BLaER1 (cell line): Measurements from ENCODE around the gene FADS6.
"Not testable (repeated sequence)": the region's sequence is repeated elsewhere in the genome, so short reads cannot be mapped to it uniquely, and the experiment has no call there.

Experiments used
- H3K27ac ChIP-seq: shearing (Covaris generic); formaldehyde crosslinking; 2 replicates; pipeline ENCODE4 v1.8.1; 2022
- H3K27me3 ChIP-seq: shearing (Covaris generic); formaldehyde crosslinking; 2 replicates; pipeline ENCODE4 v1.8.1; 2022
- H3K36me3 ChIP-seq: shearing (Covaris generic); formaldehyde crosslinking; 2 replicates; pipeline ENCODE4 v1.8.1; 2022
- H3K4me1 ChIP-seq: shearing (Covaris generic); formaldehyde crosslinking; 2 replicates; pipeline ENCODE4 v1.8.1; 2022
- H3K4me2 ChIP-seq: shearing (Covaris generic); formaldehyde crosslinking; 2 replicates; pipeline ENCODE4 v1.8.1; 2022
- H3K4me3 ChIP-seq: shearing (Covaris generic); formaldehyde crosslinking; 2 replicates; pipeline ENCODE4 v1.8.1; 2022
- H3K9ac ChIP-seq: shearing (Covaris generic); formaldehyde crosslinking; 2 replicates; pipeline ENCODE4 v1.8.1; 2022
- H3K9me3 ChIP-seq: shearing (Covaris generic); formaldehyde crosslinking; 2 replicates; pipeline ENCODE4 v1.8.1; 2022
- H4K20me1 ChIP-seq: shearing (Covaris generic); formaldehyde crosslinking; 2 replicates; pipeline ENCODE4 v1.8.1; 2022
- Cebpa-rat ChIP-seq: shearing (Covaris generic); IDR thresholded peaks from 2 replicates; pipeline ENCODE4 v1.8.1; 2022

The FADS6 gene

DNA sequence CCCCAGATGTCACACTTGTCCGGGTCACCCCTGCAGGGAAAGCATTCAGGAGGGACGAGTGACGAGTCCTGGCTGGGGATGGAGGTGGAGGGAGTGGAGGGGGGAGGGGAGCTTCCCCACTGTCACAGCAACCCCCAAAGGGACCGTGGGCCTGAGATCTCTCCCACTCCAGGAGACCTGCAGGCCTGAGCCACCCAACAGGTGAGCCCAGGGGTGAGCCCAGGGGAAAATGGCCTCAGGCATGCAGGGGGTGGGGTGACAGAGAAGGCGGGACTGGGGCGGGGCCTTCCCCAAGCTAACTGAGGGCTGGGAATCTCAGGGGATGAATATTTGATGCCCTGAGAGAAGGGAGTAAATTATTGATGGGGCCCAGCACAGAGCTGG lies 27.2 kb upstream of the FADS6 start:
- H3K4me3 ChIP-seq: no peak overlapping the region
- H3K9ac ChIP-seq: no peak overlapping the region
- no peak for TF ChIP-seq Cebpa-rat
- peaks cover 11% of the 10 kb centered on the region; the same call in 1 of the 2 replicates for H4K20me1 ChIP-seq
- H3K4me1 ChIP-seq: no peaks in the 10 kb centered on the region
- no peaks in the 10 kb centered on the region for H3K36me3 ChIP-seq
- no peaks in the 10 kb centered on the region for H3K9me3 ChIP-seq
- H3K27ac ChIP-seq: no peak overlapping the region
- no peak overlapping the region for H3K4me2 ChIP-seq
- peaks cover 69% of the 10 kb centered on the region for H3K27me3 ChIP-seq

DNA sequence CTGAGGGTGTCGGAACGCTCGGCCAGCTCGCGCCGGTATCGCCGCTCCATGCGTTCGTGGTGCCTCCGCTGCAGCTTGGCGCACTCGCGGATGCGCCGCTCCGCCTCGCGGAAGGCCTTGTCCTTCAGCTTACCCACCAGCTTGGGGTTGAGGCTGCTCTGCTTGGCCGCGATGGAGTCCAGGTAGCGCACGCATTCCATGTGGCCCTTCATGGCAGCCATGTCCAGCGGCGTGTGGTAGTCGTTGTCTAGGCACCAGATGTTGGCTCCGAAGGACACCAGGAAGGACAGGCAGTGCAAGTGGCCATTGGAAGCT lies 26.8 kb upstream of the FADS6 start:
- Histone ChIP-seq H3K4me1 (no peaks in the 10 kb centered on the region), H3K27ac (no peak overlapping the region)
- TF ChIP-seq Cebpa-rat: no peak

DNA sequence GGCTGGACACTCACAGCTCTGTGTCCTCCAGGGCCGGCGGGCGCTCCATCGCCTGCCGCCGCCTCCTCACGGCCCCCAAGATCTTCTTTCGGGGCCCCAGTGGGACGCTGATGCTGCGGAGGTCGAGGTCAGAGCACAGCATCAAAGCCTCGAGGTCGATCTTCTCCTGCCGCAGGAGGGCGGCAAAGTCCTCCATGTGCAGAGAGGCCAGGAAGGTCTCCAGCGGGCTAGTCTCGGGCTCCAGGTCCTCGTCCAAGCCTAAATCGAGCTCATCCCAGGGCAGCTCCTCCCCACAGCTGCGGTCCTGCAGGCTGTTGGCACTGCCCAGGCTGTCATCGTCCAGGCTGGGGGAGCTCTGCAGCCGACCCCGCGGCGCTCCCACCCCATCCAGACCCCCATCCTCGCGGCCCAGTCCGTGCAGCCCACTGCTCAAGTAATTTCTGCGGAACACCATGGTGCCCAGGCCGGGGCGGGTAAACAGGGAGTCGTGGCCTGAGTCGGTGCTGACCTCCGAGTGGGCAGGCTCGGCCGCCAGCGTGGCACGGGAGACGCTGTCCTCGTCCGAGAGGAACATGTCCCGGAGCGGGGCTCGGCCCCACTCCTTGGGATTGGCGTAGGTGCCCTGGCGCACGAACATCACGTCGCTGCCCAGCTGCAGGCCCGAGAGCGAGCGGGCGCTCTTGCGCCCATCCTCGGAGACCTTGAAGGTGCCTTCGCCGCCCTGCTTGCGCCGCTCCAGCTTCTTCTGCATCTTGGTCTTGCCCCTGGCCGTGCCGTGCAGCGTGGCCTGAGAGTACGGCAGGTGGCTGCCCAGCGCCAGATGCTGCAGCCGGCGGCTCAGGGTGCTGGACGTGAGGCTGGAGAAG lies 26.2 kb upstream of the FADS6 start:
- no peaks in the 10 kb centered on the region for H3K9me3 ChIP-seq
- no peaks in the 10 kb centered on the region for H3K36me3 ChIP-seq
- no peaks in the 10 kb centered on the region for H3K4me1 ChIP-seq
- peaks cover 11% of the 10 kb centered on the region; the same call in 1 of the 2 replicates for H4K20me1 ChIP-seq
- peaks cover 60% of the 10 kb centered on the region for H3K27me3 ChIP-seq
- H3K4me3 ChIP-seq: no peak overlapping the region
- no peak for TF ChIP-seq Cebpa-rat
- H3K27ac ChIP-seq: no peak overlapping the region
- H3K4me2 ChIP-seq: peak overlapping the region; percentile 40
- no peak overlapping the region for H3K9ac ChIP-seq

More for the DNA sequence above, 26.8 kb upstream of the FADS6 start:
- Histone ChIP-seq H3K4me2 (no peak overlapping the region), H3K9ac (no peak overlapping the region), H3K36me3 (no peaks in the 10 kb centered on the region), H3K9me3 (no peaks in the 10 kb centered on the region), H3K27me3 (peaks cover 66% of the 10 kb centered on the region), H4K20me1 (peaks cover 11% of the 10 kb centered on the region; the same call in 1 of the 2 replicates), H3K4me3 (no peak overlapping the region)

DNA sequence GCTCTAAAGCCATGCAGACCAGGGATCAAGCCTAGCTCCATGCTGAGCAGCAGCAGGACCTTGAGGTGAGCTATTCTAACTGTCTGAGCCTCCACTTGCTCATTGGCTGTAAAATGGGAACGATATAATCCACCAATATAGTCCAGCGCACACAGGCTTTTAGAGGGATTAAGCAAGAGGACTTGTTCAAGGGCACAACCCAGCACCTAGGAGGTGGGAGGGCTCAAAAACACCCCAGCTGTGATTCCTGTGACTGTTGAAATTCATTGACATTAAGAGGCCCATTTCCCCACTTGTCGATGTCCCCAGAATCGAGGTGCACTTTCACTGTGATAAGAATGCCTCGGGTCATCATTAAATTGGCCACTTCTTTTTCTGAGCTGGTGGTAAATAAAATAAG lies 25.5 kb upstream of the FADS6 start:
- H3K4me3 ChIP-seq: no peak overlapping the region
- no peak for TF ChIP-seq Cebpa-rat
- no peak overlapping the region for H3K27ac ChIP-seq
- H3K4me2 ChIP-seq: no peak overlapping the region
- no peaks in the 10 kb centered on the region for H3K4me1 ChIP-seq
- H4K20me1 ChIP-seq: peaks cover 11% of the 10 kb centered on the region; the same call in 1 of the 2 replicates
- 0 out of 2 replicates have a peak, but pooled peaks cover under 1% of the 10 kb centered on the region for H3K9me3 ChIP-seq
- no peaks in the 10 kb centered on the region for H3K36me3 ChIP-seq
- H3K9ac ChIP-seq: no peak overlapping the region
- peaks cover 52% of the 10 kb centered on the region for H3K27me3 ChIP-seq

DNA sequence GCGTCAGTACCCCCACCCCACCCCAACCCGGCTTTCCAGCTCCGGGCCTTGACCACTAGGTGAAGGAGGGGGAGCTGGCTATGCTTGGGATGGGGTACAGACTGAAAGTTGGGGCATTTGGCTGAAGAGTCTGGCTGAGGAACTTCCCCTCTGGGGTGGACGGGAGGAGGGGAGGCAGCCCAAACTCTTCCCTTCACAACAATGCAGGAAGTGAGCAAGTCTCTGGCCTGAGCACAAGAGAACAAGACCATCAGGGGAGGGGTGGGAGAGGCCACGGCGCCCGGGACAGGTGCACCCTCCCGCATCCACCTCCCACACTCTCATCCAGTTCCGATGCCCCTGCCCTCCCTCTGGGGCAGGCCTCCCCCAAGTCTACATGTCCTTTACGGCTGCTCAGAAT lies 24.0 kb upstream of the FADS6 start:
- no peak for TF ChIP-seq Cebpa-rat
- no peaks in the 10 kb centered on the region for H3K4me1 ChIP-seq
- no peak overlapping the region for H3K27ac ChIP-seq
- H4K20me1 ChIP-seq: peaks cover 11% of the 10 kb centered on the region; the same call in 1 of the 2 replicates
- no peak overlapping the region for H3K4me3 ChIP-seq
- H3K4me2 ChIP-seq: no peak overlapping the region
- H3K36me3 ChIP-seq: no peaks in the 10 kb centered on the region
- peaks cover 37% of the 10 kb centered on the region for H3K27me3 ChIP-seq
- H3K9me3 ChIP-seq: 0 out of 2 replicates have a peak, but pooled peaks cover 3% of the 10 kb centered on the region
- no peak overlapping the region for H3K9ac ChIP-seq

DNA sequence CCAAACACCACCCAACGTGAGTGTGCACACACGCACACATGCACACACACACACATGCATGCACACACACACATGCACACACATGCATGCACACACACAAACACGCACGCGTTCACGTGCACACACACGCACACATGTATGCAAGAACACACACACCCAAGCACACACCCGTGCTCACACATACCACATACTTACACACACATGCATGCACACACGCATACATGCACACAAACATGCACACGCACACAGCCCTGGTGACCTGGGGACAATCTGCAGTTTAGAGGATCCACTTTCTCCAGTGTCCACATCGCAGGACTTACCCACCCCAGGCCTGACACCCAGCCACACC lies 23.4 kb upstream of the FADS6 start:
- TF ChIP-seq Cebpa-rat: no peak
- H4K20me1 ChIP-seq: peaks cover 11% of the 10 kb centered on the region; the same call in 1 of the 2 replicates
- no peak overlapping the region for H3K4me3 ChIP-seq
- H3K27me3 ChIP-seq: peaks cover 31% of the 10 kb centered on the region
- H3K36me3 ChIP-seq: no peaks in the 10 kb centered on the region
- H3K27ac ChIP-seq: no peak overlapping the region
- no peaks in the 10 kb centered on the region for H3K4me1 ChIP-seq
- H3K9me3 ChIP-seq: 0 out of 2 replicates have a peak, but pooled peaks cover 3% of the 10 kb centered on the region
- H3K4me2 ChIP-seq: no peak overlapping the region
- H3K9ac ChIP-seq: no peak overlapping the region

DNA sequence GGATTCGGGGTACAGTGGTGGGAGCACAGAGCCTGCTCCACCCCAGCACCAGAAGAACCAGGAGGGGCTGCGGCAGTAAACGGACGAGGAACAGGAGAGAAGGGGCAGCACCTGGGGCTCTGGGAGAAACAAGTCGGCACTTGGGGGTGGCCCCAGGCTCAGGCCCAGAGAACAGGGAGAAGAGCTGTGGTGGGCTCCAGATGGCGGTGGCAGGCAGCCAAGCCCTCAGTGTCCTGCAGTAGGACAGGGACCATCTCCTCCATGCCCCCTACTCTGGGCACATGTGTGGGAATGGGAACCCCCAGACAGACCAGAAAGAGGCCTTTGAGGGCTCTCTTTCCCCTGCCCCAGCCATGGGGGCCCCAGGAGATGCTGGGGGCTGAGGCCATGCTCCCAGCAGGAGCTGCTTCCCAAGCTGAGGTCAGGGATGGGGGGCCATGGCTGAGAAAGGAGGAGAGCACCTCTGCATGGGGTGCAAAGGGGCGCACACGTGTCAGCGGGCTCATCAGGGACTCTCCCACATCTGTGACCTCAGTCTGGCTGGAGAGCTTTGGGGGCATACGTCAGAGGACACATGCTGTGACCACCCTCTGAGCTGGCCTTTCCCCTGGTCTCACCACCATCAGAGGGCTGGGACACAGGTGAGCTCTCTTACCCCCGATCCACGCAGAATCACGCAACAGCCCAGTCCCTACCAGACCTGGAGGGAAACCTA lies 22.9 kb upstream of the FADS6 start:
- Histone ChIP-seq H4K20me1 (peaks cover 5% of the 10 kb centered on the region; the same call in 1 of the 2 replicates), H3K9ac (no peak overlapping the region), H3K4me1 (no peaks in the 10 kb centered on the region), H3K27ac (no peak overlapping the region), H3K9me3 (0 out of 2 replicates have a peak, but pooled peaks cover 3% of the 10 kb centered on the region), H3K4me2 (no peak overlapping the region), H3K36me3 (no peaks in the 10 kb centered on the region), H3K27me3 (peaks cover 26% of the 10 kb centered on the region), H3K4me3 (no peak overlapping the region)
- no peak for TF ChIP-seq Cebpa-rat

DNA sequence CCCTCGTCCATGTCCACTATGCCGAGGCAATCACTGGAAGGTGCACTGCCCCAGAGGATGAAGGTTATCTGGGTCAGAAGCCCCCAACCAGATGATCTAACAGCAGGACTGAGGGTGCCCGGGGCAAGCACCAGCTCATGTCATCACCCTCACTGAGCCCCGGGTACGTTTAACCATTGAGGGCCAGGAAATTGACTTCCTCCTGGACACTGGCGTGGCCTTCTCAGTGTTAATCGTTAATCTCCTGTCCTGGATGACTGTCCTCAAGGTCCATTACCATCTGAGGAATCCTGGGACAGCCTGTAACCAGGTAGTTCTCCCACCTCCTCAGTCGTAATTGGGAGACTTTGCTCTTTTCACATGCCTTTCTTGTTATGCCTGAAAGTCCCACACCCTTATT lies 18.0 kb upstream of the FADS6 start:
- not testable (repeated sequence) for H3K9ac ChIP-seq, H3K27ac ChIP-seq, H3K36me3 ChIP-seq, H3K4me3 ChIP-seq, H3K4me2 ChIP-seq, H3K4me1 ChIP-seq, H3K9me3 ChIP-seq, H4K20me1 ChIP-seq, H3K27me3 ChIP-seq

DNA sequence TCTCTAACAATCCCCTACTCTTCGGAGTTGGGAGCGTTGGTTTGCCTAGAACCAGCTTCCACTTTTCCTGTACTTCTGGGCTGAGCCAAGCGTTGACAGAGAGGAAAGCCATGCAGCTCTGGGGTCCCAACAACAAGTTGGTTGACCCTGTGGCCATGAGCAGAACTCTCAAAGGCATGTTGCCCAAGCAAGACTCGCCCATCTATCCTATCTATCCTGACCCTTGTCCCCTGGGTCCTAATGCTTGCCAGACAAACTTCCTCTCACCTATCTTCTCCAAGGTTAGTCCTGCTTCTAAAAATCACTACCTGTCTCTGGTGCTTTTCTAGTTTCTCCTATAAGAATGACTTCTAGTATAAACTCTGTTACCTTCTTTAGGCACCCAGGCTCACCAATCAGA lies 15.7 kb upstream of the FADS6 start:
- H3K27me3 ChIP-seq, H3K9me3 ChIP-seq, H4K20me1 ChIP-seq, H3K4me3 ChIP-seq, H3K4me2 ChIP-seq, H3K27ac ChIP-seq, H3K9ac ChIP-seq, H3K4me1 ChIP-seq, H3K36me3 ChIP-seq: not testable (repeated sequence)

DNA sequence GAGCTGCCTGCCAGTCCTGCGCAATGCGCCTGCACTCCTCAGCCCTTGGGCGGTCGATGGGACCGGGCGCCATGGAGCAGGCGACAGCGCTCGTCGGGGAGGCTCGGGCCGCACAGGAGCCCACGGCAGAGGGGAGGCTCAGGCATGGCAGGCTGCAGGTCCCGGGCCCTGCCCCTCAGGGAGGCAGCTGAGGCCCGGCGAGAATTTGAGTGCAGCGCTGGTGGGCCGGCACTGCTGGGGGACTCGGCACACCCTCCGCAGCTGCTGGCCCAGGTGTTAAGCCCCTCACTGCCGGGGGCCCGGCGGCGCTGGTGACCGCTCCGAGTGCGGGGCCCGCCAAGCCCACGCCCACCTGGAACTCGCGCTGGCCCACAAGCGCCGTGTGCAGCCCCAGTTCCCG lies 13.6 kb upstream of the FADS6 start:
- Histone ChIP-seq H3K9ac (no peak overlapping the region), H3K4me1 (peaks cover 8% of the 10 kb centered on the region), H3K27ac (no peak overlapping the region), H3K9me3 (peaks cover 5% of the 10 kb centered on the region; the same call in 1 of the 2 replicates), H3K27me3 (no peaks in the 10 kb centered on the region), H3K4me2 (no peak overlapping the region), H4K20me1 (no peaks in the 10 kb centered on the region), H3K4me3 (no peak overlapping the region), H3K36me3 (no peaks in the 10 kb centered on the region)
- no peak for TF ChIP-seq Cebpa-rat

DNA sequence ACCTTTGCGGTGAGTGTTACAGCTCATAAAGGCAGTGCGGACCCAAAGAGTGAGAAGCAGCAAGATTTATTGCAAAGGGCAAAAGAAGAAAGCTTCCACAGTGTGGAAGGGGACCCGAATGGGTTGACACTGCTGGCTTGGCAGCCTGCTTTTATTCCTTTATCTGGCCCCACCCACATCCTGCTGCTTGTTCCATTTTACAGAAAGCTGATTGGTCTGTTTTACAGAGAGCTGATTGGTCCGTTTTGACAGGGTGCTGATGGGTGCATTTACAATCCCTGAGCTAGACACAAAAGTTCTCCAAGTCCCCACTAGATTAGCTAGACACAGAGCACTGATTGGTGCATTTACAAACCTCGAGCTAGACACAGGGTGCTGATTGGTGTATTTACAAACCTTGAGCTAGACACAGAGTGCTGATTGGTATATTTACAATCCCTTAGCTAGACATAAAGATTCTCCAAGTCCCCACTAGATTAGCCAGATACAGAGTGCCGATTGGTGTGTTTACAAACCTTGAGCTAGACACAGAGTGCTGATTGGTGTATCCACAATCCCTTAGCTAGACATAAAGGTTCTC lies 12.9 kb upstream of the FADS6 start:
- H3K4me3 ChIP-seq, H3K36me3 ChIP-seq: not testable (repeated sequence)

More for the DNA sequence above, 12.9 kb upstream of the FADS6 start:
- H3K27ac ChIP-seq, H3K9me3 ChIP-seq, H3K9ac ChIP-seq, H4K20me1 ChIP-seq, H3K4me2 ChIP-seq, H3K27me3 ChIP-seq: not testable (repeated sequence)
- H3K4me1 ChIP-seq: peaks cover 15% of the 10 kb centered on the region
